ENCODE results near the gene GNAZ. TPM values are rescaled to one million over a fixed set of nuclear protein-coding genes. Genes with fewer than 3 reads are reported as not detected.

The GNAZ gene
- total and polyA plus RNA-seq, 2 donors (not counting 1 experiment from before 2014, with no cell fraction given) = 2.8 to 9.1 TPM

- Histone ChIP-seq H3K27ac (ENCODE audit: low read length in 2 of 2) (no peak overlapping the region), H4K20me1 (ENCODE audit: control insufficient read depth, insufficient read depth, low read length, poor library complexity, severe bottlenecking) (no peaks in the 10 kb centered on the region), H3K9me3 (ENCODE audit: control extremely low read depth in 1 of 3, control insufficient read depth in 2 of 3, insufficient read depth in 1 of 3, low read length in 2 of 3) (peaks cover 0 to 3% (median 0%) of the 10 kb centered on the region in 3 donors), H3K36me3 (replicated peaks in 1 of 2; ENCODE audit: control extremely low read depth in 1 of 2, control insufficient read depth in 1 of 2, extremely low read depth in 1 of 2, insufficient read depth in 2 of 2, low read length in 1 of 2) (no peaks in the 10 kb centered on the region), H3K27me3 (replicated peaks in 1 of 4; ENCODE audit: control extremely low read depth in 1 of 4, control insufficient read depth in 3 of 4, insufficient read depth in 4 of 4, low read length in 3 of 4) (no peaks in the 10 kb centered on the region), H3K4me3 (ENCODE audit: control extremely low read depth in 1 of 5, extremely low read depth in 1 of 5, insufficient read depth in 1 of 5, low read depth in 2 of 5, low read length in 4 of 5) (no peak overlapping the region), H3K4me2 (replicated peaks; ENCODE audit: low read depth, low read length, poor library complexity, severe bottlenecking) (no peak overlapping the region), H3K9ac (ENCODE audit: low read length) (no peak overlapping the region), H2AFZ (ENCODE audit: insufficient read depth, low read depth, low read length, poor library complexity, severe bottlenecking) (no peak overlapping the region), H3K4me1 (ENCODE audit: control insufficient read depth in 2 of 2, insufficient read depth in 2 of 2, low read length in 2 of 2) (peaks cover 7 to 13% of the 10 kb centered on the region in 2 donors), H3K79me2 (ENCODE audit: control insufficient read depth, insufficient read depth, low read length) (no peaks in the 10 kb centered on the region)
- H3K4me1 Mint-ChIP-seq = peaks cover 20% of the 10 kb centered on the region
- 100% methylated on average over 3 of the region's 9 CpGs for WGBS (ENCODE audit: insufficient coverage)
- no peaks in the 10 kb centered on the region for H3K27me3 Mint-ChIP-seq
- ChIA-PET CTCF (no interaction called here), POLR2A (no interaction called here)
- no peak overlapping the region for H3K27ac Mint-ChIP-seq
- TF ChIP-seq CTCF (IDR thresholded peaks at IDR 0.05) (no peak), EZH2 (IDR thresholded peaks at IDR 0.05; ENCODE audit: borderline replicate concordance, insufficient read depth, low read depth, low read length, poor library complexity, severe bottlenecking) (no peak)
- no peak overlapping the region for H3K4me3 Mint-ChIP-seq
- DNase-seq (no peak), ATAC-seq (ENCODE audit: low read depth) (no peak)
- intact Hi-C loops (cut with micrococcal nuclease) = no loop called here
- peaks cover 4% of the 10 kb centered on the region for H3K9me3 Mint-ChIP-seq (ENCODE audit: insufficient read depth)
Observed at GRCh38 chr22:23029521-23030228, 40.6 kb upstream of the GNAZ start.

- TF ChIP-seq EZH2 (IDR thresholded peaks at IDR 0.05; ENCODE audit: borderline replicate concordance, insufficient read depth, low read depth, low read length, poor library complexity, severe bottlenecking) (no peak), CTCF (IDR thresholded peaks at IDR 0.05) (no peak)
- Histone ChIP-seq H3K4me1 (ENCODE audit: control insufficient read depth in 2 of 2, insufficient read depth in 2 of 2, low read length in 2 of 2) (peaks cover 24 to 30% of the 10 kb centered on the region in 2 donors), H3K4me2 (replicated peaks; ENCODE audit: low read depth, low read length, poor library complexity, severe bottlenecking) (no peak overlapping the region), H3K9ac (ENCODE audit: low read length) (no peak overlapping the region), H3K4me3 (ENCODE audit: control extremely low read depth in 1 of 5, extremely low read depth in 1 of 5, insufficient read depth in 1 of 5, low read depth in 2 of 5, low read length in 4 of 5) (no peak overlapping the region), H3K9me3 (ENCODE audit: control extremely low read depth in 1 of 3, control insufficient read depth in 2 of 3, insufficient read depth in 1 of 3, low read length in 2 of 3) (peaks cover 0 to 3% (median 0%) of the 10 kb centered on the region in 3 donors), H3K27me3 (replicated peaks in 1 of 4; ENCODE audit: control extremely low read depth in 1 of 4, control insufficient read depth in 3 of 4, insufficient read depth in 4 of 4, low read length in 3 of 4) (no peaks in the 10 kb centered on the region), H4K20me1 (ENCODE audit: control insufficient read depth, insufficient read depth, low read length, poor library complexity, severe bottlenecking) (no peaks in the 10 kb centered on the region), H3K27ac (ENCODE audit: low read length in 2 of 2) (no peak overlapping the region), H3K79me2 (ENCODE audit: control insufficient read depth, insufficient read depth, low read length) (no peaks in the 10 kb centered on the region), H2AFZ (ENCODE audit: insufficient read depth, low read depth, low read length, poor library complexity, severe bottlenecking) (no peak overlapping the region), H3K36me3 (replicated peaks in 1 of 2; ENCODE audit: control extremely low read depth in 1 of 2, control insufficient read depth in 1 of 2, extremely low read depth in 1 of 2, insufficient read depth in 2 of 2, low read length in 1 of 2) (no peaks in the 10 kb centered on the region)
- H3K4me3 Mint-ChIP-seq = no peak overlapping the region
- CTCF ChIA-PET = interaction anchor here (1.2 kb wide), 1 partner anchor 250 kb away, joined by 3 read pairs; no protein-coding TSS in a partner anchor
- H3K27me3 Mint-ChIP-seq = no peaks in the 10 kb centered on the region
- POLR2A ChIA-PET = no interaction called here
- peak overlapping the region; percentile 56 for H3K27ac Mint-ChIP-seq
- ATAC-seq (ENCODE audit: low read depth) (no peak), DNase-seq (no peak)
- peaks cover 35% of the 10 kb centered on the region for H3K4me1 Mint-ChIP-seq
- H3K9me3 Mint-ChIP-seq (ENCODE audit: insufficient read depth) = peaks cover 4% of the 10 kb centered on the region
- WGBS (ENCODE audit: insufficient coverage) = no CpG with 5 or more reads among the region's 4 CpGs
- intact Hi-C loops (cut with micrococcal nuclease) = no loop called here
Observed at GRCh38 chr22:23031381-23031780, 38.9 kb upstream of the GNAZ start.

Measured in B cell (primary cell).